SU-DHL-6 (cell line): ENCODE measurements around the gene FAM124A.

Experiments
- H2AFZ ChIP-seq: fragments of 200-600 bp; sonication (generic); 2 replicates; pipeline ENCODE4 v1.6.1; 2014; ENCODE audit warnings: low read depth, mild to moderate bottlenecking, moderate library complexity, mixed read lengths, antibody characterized with exemption, low read length; ENCODE audit not compliant: severe bottlenecking
- H3F3A ChIP-seq: fragments of 200-600 bp; shearing (Covaris generic); 2 replicates; pipeline ENCODE4 v1.6.0; 2016; ENCODE audit warnings: antibody characterized with exemption, mild to moderate bottlenecking; ENCODE audit not compliant: insufficient read depth
- H3K27ac ChIP-seq: fragments of 200-600 bp; sonication (generic); 2 replicates; pipeline ENCODE4 v1.5.1; 2016; ENCODE audit warnings: low read depth, mild to moderate bottlenecking, low read length, moderate library complexity, mixed read lengths
- H3K27me3 ChIP-seq: fragments of 200-600 bp; sonication (generic), shearing (Covaris generic); 2 replicates; pipeline ENCODE4 v1.6.0; 2014; ENCODE audit warnings: mild to moderate bottlenecking, low read length
- H3K36me3 ChIP-seq: fragments of 200-600 bp; sonication (generic); 2 replicates; pipeline ENCODE4 v1.6.1; 2014; ENCODE audit warnings: mild to moderate bottlenecking, low read length, mixed read lengths
- H3K4me2 ChIP-seq: fragments of 300-600, 200-600 bp; shearing (Covaris generic), sonication (generic); 2 replicates; pipeline ENCODE4 v1.6.0; 2014; ENCODE audit warnings: low read length, low read depth, mild to moderate bottlenecking; ENCODE audit not compliant: poor library complexity, severe bottlenecking
- H3K4me3 ChIP-seq: fragments of 200-600 bp; sonication (generic); 2 replicates; pipeline ENCODE4 v1.5.1; 2014; ENCODE audit warnings: antibody characterized with exemption, low read length, mild to moderate bottlenecking, mixed read lengths; ENCODE audit not compliant: insufficient read depth, poor library complexity, severe bottlenecking
- H3K79me2 ChIP-seq: fragments of 200-600 bp; sonication (generic); 2 replicates; pipeline ENCODE4 v1.6.1; 2014; ENCODE audit warnings: mild to moderate bottlenecking, low read length, moderate library complexity; ENCODE audit not compliant: insufficient read depth
- H3K9ac ChIP-seq: fragments of 200-600 bp; sonication (generic); 2 replicates; pipeline ENCODE4 v1.7.0; 2014; ENCODE audit warnings: mild to moderate bottlenecking, low read length
- H3K9me2 ChIP-seq: fragments of 200-600 bp; sonication (generic); replicated peaks from 2 replicates; pipeline ENCODE4 v1.6.1; 2014; ENCODE audit warnings: low read length; ENCODE audit not compliant: insufficient read depth
- H3K9me3 ChIP-seq: fragments of 200-600 bp; sonication (generic); 2 replicates; pipeline ENCODE4 v1.6.1; 2014; ENCODE audit warnings: low read length, mixed read lengths; ENCODE audit not compliant: insufficient read depth
- H4K20me1 ChIP-seq: fragments of 200-600 bp; sonication (generic); 2 replicates; pipeline ENCODE4 v1.6.1; 2014; ENCODE audit warnings: low read depth, mild to moderate bottlenecking, antibody characterized with exemption, low read length, moderate library complexity, mixed read lengths
- CTCF ChIP-seq: fragments of 200-600 bp; sonication (generic); IDR thresholded peaks from one replicate; pipeline ENCODE4 v1.5.1; 2017; ENCODE audit warnings: antibody characterized with exemption, mild to moderate bottlenecking, low read length, moderate library complexity; ENCODE audit not compliant: insufficient read depth, poor library complexity, severe bottlenecking
- EZH2phosphoT487 ChIP-seq: fragments of 200-600 bp; sonication (generic), shearing (Covaris generic); conservative IDR thresholded peaks from 2 replicates; pipeline ENCODE4 v1.6.1; 2018; ENCODE audit warnings: mild to moderate bottlenecking, antibody characterized with exemption, low read length, moderate library complexity, mixed read lengths

Gene FAM124A

GRCh38 chr13:51208716-51209115, 13.5 kb upstream of the FAM124A start:
- no peaks in the 10 kb centered on the region for H3K27me3 ChIP-seq
- no peak overlapping the region for H3K9ac ChIP-seq
- H3K79me2 ChIP-seq: no peaks in the 10 kb centered on the region
- no peak overlapping the region for H2AFZ ChIP-seq
- H3K9me2 ChIP-seq: no peaks in the 10 kb centered on the region
- no peak overlapping the region for H3K27ac ChIP-seq
- no peaks in the 10 kb centered on the region for H4K20me1 ChIP-seq
- H3K4me2 ChIP-seq: no peak overlapping the region
- no peaks in the 10 kb centered on the region for H3K36me3 ChIP-seq
- TF ChIP-seq EZH2phosphoT487 (no peak), CTCF (no peak)
- no peaks in the 10 kb centered on the region for H3K9me3 ChIP-seq
- H3K4me3 ChIP-seq: no peak overlapping the region
- no peaks in the 10 kb centered on the region for H3F3A ChIP-seq

- Histone ChIP-seq H3K9ac (no peak overlapping the region), H4K20me1 (no peaks in the 10 kb centered on the region), H3K4me2 (no peak overlapping the region), H3K4me3 (no peak overlapping the region), H3K27ac (no peak overlapping the region), H2AFZ (no peak overlapping the region), H3K9me2 (no peaks in the 10 kb centered on the region), H3K79me2 (no peaks in the 10 kb centered on the region), H3K36me3 (no peaks in the 10 kb centered on the region), H3K27me3 (no peaks in the 10 kb centered on the region), H3F3A (no peaks in the 10 kb centered on the region), H3K9me3 (no peaks in the 10 kb centered on the region)
- TF ChIP-seq CTCF (no peak), EZH2phosphoT487 (no peak)
These were observed 10.3 kb upstream of the FAM124A start for GRCh38 chr13:51211910-51212309.

GRCh38 chr13:51212758-51213157, 9.4 kb upstream of the FAM124A start:
- H4K20me1 ChIP-seq: no peaks in the 10 kb centered on the region
- H3K4me2 ChIP-seq: no peak overlapping the region
- TF ChIP-seq EZH2phosphoT487 (no peak), CTCF (no peak)
- H3K9me2 ChIP-seq: no peaks in the 10 kb centered on the region
- no peak overlapping the region for H2AFZ ChIP-seq
- no peak overlapping the region for H3K27ac ChIP-seq
- H3F3A ChIP-seq: no peaks in the 10 kb centered on the region
- H3K79me2 ChIP-seq: no peaks in the 10 kb centered on the region
- H3K9me3 ChIP-seq: no peaks in the 10 kb centered on the region
- no peaks in the 10 kb centered on the region for H3K36me3 ChIP-seq
- no peak overlapping the region for H3K9ac ChIP-seq
- H3K27me3 ChIP-seq: no peaks in the 10 kb centered on the region
- H3K4me3 ChIP-seq: no peak overlapping the region
